SU-DHL-6 (cell line): ENCODE measurements around the gene RNF6.
"Not testable (repeated sequence)": the region's sequence is repeated elsewhere in the genome, so short reads cannot be mapped to it uniquely, and the experiment has no call there.

Source experiments
- CTCF ChIP-seq: fragments of 200-600 bp; sonication (generic); IDR thresholded peaks from one replicate; pipeline ENCODE4 v1.5.1; 2017; ENCODE audit warnings: antibody characterized with exemption, mild to moderate bottlenecking, low read length, moderate library complexity; ENCODE audit not compliant: insufficient read depth, poor library complexity, severe bottlenecking
- EZH2phosphoT487 ChIP-seq: fragments of 200-600 bp; sonication (generic), shearing (Covaris generic); conservative IDR thresholded peaks from 2 replicates; pipeline ENCODE4 v1.6.1; 2018; ENCODE audit warnings: mild to moderate bottlenecking, antibody characterized with exemption, low read length, moderate library complexity, mixed read lengths

- not testable (repeated sequence) for TF ChIP-seq CTCF, EZH2phosphoT487
Observed at GRCh38 chr13:26252006-26252405, 29.9 kb upstream of the RNF6 start.
